ENCODE measurements around the gene RSPO4. TPM values are rescaled to one million over a fixed set of nuclear protein-coding genes. Genes with fewer than 3 reads are reported as not detected.
"Not testable (repeated sequence)": the region's sequence is repeated elsewhere in the genome, so short reads cannot be mapped to it uniquely, and the experiment has no call there.

Gene RSPO4
- total RNA-seq, 2 donors from 2014 or later, result 0.08 to 0.12 TPM

DNA sequence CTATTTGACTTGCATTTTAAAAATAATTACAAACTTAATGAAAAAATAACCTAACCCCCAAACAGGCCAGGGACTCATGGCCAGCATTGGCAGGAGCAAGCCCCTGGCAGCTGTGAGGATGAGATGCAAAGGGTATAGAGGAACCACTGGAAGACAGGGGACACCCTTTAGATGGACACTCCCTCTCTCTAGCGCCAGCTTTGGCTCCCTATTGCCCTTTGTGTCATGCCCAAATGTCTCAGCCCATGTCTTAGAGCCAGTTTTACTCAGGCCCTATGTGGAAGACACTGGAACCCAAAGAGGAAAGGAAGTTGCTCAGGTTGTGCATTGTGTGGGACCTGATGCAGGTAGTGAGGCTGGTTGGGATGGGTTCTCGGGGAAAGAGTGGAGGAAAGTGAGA is 34.9 kb upstream of the RSPO4 start:
- H3K27me3 ChIP-seq, result no peaks in the 10 kb centered on the region
- no peak overlapping the region for H3K4me3 ChIP-seq
- TF ChIP-seq, protein P1, sequence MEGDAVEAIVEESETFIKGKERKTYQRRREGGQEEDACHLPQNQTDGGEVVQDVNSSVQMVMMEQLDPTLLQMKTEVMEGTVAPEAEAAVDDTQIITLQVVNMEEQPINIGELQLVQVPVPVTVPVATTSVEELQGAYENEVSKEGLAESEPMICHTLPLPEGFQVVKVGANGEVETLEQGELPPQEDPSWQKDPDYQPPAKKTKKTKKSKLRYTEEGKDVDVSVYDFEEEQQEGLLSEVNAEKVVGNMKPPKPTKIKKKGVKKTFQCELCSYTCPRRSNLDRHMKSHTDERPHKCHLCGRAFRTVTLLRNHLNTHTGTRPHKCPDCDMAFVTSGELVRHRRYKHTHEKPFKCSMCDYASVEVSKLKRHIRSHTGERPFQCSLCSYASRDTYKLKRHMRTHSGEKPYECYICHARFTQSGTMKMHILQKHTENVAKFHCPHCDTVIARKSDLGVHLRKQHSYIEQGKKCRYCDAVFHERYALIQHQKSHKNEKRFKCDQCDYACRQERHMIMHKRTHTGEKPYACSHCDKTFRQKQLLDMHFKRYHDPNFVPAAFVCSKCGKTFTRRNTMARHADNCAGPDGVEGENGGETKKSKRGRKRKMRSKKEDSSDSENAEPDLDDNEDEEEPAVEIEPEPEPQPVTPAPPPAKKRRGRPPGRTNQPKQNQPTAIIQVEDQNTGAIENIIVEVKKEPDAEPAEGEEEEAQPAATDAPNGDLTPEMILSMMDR (IDR thresholded peaks at IDR 0.05), result no peak
- H3K4me1 ChIP-seq, result no peaks in the 10 kb centered on the region
- no peaks in the 10 kb centered on the region for H3K9me3 ChIP-seq
- intact Hi-C loops (cut with DNase I), result no loop called here
- DNase-seq, result no peak
- H3K9ac ChIP-seq (ENCODE audit: low read depth in 2 of 2, low read length in 2 of 2), result no peak overlapping the region
- no peaks in the 10 kb centered on the region for H3K36me3 ChIP-seq
- H3K27ac ChIP-seq, result no peak overlapping the region

DNA sequence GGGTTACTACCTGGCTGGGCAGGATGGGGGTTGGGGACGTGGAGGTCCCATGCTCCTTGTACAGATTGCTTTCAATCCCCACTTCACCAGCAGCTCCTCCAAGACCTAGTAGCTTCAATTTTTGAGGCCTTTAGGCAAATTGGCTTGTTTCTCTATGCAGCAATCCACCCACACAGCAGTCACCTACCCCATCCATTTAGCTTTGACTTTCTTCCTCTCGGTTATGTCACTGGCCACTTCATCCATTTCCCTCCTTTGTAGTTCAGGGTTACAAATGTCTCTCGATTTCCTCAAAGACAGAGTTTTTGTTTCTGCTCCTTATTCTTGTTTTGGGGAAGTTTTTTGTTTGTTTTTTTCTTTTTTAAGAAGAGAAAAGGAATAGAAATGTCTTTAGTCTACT is 33.4 kb upstream of the RSPO4 start:
- TF ChIP-seq, protein P1 (IDR thresholded peaks at IDR 0.05), result no peak
- Histone ChIP-seq H3K4me1 (no peaks in the 10 kb centered on the region), H3K27ac (no peak overlapping the region), H3K9ac (ENCODE audit: low read depth in 2 of 2, low read length in 2 of 2) (no peak overlapping the region), H3K4me3 (no peak overlapping the region), H3K36me3 (no peaks in the 10 kb centered on the region), H3K27me3 (no peaks in the 10 kb centered on the region), H3K9me3 (no peaks in the 10 kb centered on the region)
- no peak for DNase-seq
- intact Hi-C loops (cut with DNase I), result no loop called here

DNA sequence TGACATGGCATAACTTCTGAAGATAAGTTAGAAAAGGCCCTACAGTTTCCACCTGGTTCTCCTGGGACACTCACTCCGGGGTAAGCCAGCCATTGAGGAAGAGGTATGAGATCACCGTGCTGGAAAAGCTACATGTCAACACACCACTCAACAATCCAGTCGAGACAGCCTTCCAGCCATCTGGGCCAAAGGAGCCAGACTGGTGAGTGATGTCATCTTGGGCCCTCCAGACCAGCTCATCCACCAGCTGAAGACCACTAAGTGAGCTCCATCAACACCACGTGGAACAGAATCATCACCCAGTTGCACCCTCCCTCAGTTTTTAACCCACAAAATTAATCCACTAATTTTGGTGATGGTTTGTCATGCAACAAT is 32.3 kb upstream of the RSPO4 start:
- Histone ChIP-seq H3K27me3 (no peaks in the 10 kb centered on the region), H3K27ac (no peak overlapping the region), H3K4me3 (no peak overlapping the region), H3K9ac (ENCODE audit: low read depth in 2 of 2, low read length in 2 of 2) (no peak overlapping the region), H3K9me3 (no peaks in the 10 kb centered on the region), H3K36me3 (no peaks in the 10 kb centered on the region), H3K4me1 (no peaks in the 10 kb centered on the region)
- intact Hi-C loops (cut with DNase I), result no loop called here
- TF ChIP-seq, protein P1 (IDR thresholded peaks at IDR 0.05), result no peak
- no peak for DNase-seq

DNA sequence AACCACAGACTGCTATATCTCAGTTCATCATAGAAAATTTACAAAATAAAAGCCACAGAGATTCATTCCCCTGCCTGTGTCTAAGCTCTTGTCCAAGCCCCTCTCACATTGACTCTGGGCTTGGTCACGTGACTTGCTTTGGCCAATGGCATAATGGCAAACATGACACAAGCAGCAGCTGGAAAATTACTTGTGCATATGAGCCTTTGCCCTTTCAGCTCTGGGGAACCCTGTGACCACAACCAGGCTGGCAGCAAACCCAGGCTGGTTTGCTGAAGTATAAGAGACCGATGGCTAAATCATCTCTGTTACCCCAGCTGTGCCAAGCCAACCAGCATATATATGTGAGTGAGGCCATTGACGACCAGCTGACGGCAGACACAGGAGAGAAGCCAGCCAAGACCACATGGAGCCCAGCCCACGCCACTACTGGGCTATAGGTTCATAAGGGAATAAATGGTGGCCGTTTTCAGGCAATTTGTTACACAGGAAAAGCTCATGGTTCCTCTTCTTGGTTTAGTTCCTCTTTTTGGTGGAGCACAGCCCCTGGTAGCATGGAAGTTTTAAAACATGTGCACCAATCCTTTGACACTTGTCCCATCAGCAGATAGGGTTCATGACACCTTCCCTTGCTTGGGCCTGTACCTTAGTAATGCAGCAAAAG is 31.8 kb upstream of the RSPO4 start:
- DNase-seq, result no peak
- H3K9me3 ChIP-seq, result no peaks in the 10 kb centered on the region

DNA sequence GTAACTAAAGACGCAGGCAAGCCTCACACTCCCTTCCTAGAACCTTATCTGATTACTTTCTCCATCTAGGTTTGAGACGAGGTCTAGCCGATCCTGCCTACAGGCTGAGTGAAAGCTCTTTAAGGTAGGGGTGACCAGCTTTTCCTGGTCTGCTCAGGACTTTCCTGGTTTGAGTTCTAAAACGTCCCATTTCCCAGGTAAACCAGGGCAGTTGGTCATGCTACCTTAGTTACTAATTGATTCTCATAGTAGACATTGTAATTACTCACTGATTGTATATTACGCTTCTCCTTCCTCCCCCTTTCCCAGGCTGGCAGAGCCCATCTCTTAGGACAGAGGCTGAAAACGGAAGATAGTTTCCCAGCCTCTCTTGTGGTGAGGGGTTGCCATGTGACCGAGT is 27.9 kb upstream of the RSPO4 start:
- Histone ChIP-seq H3K9me3 (no peaks in the 10 kb centered on the region), H3K4me1 (no peaks in the 10 kb centered on the region), H3K27ac (no peak overlapping the region), H3K27me3 (no peaks in the 10 kb centered on the region), H3K36me3 (no peaks in the 10 kb centered on the region), H3K4me3 (no peak overlapping the region), H3K9ac (ENCODE audit: low read depth in 2 of 2, low read length in 2 of 2) (no peak overlapping the region)
- no peak for DNase-seq
- intact Hi-C loops (cut with DNase I), result no loop called here
- TF ChIP-seq, protein P1 (IDR thresholded peaks at IDR 0.05), result no peak

More for the DNA sequence above, 31.8 kb upstream of the RSPO4 start:
- no peak overlapping the region for H3K27ac ChIP-seq
- H3K4me3 ChIP-seq, result no peak overlapping the region
- no peak overlapping the region for H3K9ac ChIP-seq (ENCODE audit: low read depth in 2 of 2, low read length in 2 of 2)
- H3K36me3 ChIP-seq, result no peaks in the 10 kb centered on the region
- intact Hi-C loops (cut with DNase I), result no loop called here
- TF ChIP-seq, protein P1 (IDR thresholded peaks at IDR 0.05), result no peak
- H3K27me3 ChIP-seq, result no peaks in the 10 kb centered on the region
- H3K4me1 ChIP-seq, result no peaks in the 10 kb centered on the region

DNA sequence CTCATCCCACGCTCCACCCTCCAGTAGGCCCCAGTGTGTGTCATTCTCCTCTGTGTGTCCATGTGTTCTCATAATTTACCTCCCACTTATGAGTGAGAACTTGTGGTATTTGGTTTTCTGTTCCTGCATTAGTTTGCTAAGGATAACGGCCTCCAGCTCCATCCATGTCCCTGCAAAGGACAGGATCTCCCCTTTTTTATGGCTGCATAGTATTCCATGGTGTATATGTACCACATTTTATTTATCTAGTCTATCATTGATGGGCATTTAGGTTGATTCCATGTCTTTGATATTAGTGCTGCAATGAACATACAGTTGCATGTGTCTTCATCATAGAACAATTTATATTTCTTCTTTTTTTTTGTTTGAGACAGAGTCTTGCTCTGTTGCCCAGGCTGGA is 24.1 kb upstream of the RSPO4 start:
- H3K9me3 ChIP-seq; H3K9ac ChIP-seq (ENCODE audit: low read depth in 2 of 2, low read length in 2 of 2); DNase-seq; H3K27me3 ChIP-seq; H3K4me1 ChIP-seq; H3K27ac ChIP-seq; H3K36me3 ChIP-seq; H3K4me3 ChIP-seq; intact Hi-C loops (cut with DNase I): not testable (repeated sequence)

Measured in colonic mucosa (tissue), 4 donors.